HG03066 (cell line): Measurements from ENCODE around the gene HSD3B7.
"Not testable (repeated sequence)": the region's sequence is repeated elsewhere in the genome, so short reads cannot be mapped to it uniquely, and the experiment has no call there.

ENCODE experiments used
- ATAC-seq: cut with Tn5 transposase; IDR thresholded peaks from one replicate; pipeline ENCODE4 v1.9.1; 2021; ENCODE audit warnings: low read depth; ENCODE audit not compliant: unreplicated experiment

Gene HSD3B7

GRCh38 chr16:30998852-30999761 is 14.1 kb downstream of the HSD3B7 start:
- ATAC-seq: no peak

DNA sequence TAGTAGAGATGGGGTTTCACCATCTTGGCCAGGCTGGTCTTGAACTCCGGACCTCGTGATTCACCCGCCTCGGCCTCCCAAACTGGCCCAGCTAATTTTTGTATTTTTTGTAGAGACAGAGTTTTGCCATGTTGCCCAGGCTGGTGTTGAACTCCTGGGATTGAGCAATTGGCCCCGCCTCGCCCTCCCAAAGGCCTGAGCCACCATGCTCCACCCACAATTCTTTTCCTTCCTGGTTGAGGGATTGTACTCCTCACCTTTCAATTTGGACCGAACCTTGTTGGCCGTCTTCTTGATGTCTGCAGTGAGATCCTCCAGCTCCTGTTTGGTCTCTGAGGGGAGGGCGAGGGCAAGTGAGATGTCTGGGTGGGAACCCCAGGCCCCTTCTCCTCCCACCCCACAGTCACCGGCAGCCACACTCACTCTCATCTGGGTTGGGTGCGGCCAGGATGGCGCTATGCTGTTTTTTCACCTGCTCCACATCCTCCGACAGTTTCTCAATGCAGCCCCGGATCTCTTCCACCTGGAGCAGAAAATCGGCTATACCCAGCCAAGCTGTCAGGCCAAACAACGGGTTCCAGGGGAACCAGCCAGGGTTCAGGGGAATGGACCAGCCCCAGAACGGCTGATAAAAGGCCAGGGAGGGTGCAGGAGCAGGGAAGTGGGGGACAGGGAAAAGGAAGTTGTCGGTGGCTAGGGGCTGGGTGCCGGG is 15.8 kb downstream of the HSD3B7 start:
- ATAC-seq: no peak

GRCh38 chr16:31001507-31002249 is 16.7 kb downstream of the HSD3B7 start:
- ATAC-seq: no peak

DNA sequence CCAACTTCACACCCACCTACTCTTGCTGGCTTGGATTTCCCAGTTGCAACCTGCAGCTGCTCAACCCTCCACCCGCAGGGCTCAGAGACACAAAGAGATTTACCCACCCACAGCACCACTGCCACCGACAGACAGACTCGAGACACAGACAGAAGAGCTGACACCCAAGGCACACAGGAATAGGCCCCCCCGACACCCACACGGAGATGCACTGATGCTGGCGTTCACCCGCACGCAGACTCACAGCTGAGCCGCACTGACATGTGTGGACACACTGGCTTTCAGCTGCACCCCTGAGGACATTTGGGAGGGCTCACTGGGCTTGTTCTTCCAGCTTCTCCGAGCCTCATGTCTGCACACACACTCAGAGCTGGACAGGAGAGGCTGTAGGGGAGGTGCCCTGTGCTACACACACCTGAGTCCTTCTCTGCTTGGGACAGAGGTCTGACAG is 17.3 kb downstream of the HSD3B7 start:
- ATAC-seq: no peak

- no peak for ATAC-seq
Measured at GRCh38 chr16:31002862-31003341, 17.9 kb downstream of the HSD3B7 start.

GRCh38 chr16:31003744-31004143 is 18.7 kb downstream of the HSD3B7 start:
- no peak for ATAC-seq

DNA sequence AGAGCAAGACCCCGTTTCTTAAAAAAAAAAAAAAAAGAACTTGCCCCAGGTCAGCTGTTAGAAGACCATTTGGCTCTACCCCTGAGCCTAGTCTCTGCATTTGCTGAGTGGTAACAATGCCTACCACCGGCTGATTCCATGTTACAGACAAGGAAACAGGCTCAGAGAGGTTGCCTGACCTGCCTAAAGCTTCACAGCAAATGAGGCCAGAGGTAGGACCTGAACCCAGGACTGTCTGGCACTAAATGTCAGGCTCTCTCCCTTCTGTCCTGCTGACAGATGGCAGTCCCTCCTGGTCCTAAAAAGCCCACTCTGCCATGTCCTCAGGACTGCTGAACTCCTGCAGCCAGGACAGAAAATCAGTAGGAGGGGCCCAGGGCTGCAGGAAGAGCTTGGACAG is 19.7 kb downstream of the HSD3B7 start:
- ATAC-seq: no peak

DNA sequence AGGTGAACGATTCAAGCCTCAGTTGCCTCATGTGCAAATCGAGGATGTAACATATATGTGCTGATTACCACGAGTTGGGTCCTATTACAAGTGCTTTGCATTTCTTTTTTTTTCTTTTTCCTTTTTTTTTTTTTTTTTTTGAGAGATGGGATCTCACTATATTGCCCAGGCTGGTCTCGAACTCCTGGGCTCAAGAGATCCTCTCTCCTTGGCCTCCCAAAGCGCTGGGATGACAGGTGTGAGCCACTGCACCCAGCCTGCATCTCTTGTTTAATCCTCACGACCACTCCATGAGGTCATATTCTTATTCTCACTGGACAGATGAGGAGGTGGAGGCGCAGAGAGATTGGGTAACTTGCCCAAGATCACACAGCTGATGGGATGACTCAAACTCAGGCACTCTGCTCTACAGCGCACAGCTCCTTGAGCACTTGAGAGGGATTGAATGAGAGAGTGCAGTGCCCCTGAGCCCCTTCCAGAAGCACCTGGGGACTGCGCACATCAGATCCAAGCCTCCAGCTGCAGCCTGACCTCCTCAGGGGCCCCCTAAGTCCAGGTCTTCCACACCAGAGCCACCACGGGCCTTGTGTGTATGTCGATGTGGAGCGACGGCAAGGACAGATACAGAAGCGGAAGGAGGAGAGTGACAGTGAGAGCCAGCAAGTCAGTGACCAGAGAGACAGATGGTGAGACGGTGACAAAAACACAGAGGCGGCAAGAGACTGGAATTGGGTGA is 20.5 kb downstream of the HSD3B7 start:
- no peak for ATAC-seq

- no peak for ATAC-seq
Measured at GRCh38 chr16:31006086-31006385, 21.0 kb downstream of the HSD3B7 start.

DNA sequence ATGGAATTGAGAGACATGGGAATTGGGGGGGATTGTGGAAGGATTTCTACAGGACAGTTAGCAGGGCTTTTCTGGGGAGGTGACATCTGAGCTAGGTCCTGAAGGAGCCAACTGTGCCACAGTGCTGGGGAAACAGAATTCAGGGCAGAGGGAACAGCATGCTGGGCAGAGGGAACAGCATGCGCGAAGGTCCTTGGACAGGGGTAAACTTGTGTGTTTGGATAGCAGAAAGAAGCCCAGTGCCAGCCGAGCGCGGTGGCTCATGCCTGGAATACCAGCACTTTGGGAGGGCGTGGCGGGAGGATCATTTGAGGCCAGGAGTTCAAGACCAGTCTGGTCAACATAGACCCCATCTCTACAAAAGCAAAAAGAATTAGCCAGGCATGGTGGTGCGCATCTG is 21.6 kb downstream of the HSD3B7 start:
- no peak for ATAC-seq

DNA sequence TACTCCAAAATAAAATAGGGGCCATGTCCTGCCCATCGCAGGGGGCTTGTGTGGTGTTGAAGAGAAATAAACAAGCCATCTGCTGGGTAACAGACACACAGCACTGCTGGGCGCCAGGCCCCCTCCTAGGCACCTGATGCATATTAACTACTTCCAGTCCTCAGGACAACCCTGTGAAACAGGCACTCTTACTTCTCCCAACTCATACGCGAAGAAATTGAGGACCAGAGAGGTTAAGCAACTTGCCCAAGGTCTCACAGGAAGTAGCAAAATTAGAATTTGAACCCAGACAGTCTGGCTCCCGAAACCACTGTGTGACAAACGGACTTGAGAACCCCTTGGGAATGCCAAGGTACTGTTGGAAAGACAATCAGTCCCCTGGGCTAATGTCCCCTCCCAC is 22.7 kb downstream of the HSD3B7 start:
- no peak for ATAC-seq

GRCh38 chr16:31008149-31008548 is 23.1 kb downstream of the HSD3B7 start:
- ATAC-seq: no peak

GRCh38 chr16:31008551-31008950 is 23.5 kb downstream of the HSD3B7 start:
- ATAC-seq: no peak

DNA sequence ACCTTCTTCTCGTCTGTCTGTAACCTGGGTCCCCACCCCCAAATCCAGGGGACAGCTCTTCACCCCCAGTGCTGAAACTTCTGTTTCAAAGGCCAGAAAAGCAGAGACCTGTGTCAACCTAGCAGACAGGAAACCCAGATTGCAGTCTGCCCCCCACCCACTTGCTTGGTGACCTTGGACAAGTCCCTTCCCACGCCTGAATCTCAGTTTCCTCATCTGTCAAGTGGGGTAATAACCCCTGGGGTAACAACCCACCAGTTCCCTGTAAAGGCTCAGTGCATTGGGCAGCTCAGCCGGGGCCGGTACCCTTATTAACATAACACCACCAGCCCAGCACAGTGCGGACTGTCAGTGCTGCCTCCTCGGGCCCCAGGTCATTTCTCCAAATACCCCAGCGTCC is 24.1 kb downstream of the HSD3B7 start:
- ATAC-seq: no peak

- no peak for ATAC-seq
Measured at GRCh38 chr16:31009894-31010584, 25.0 kb downstream of the HSD3B7 start.

GRCh38 chr16:31010585-31011325 is 25.7 kb downstream of the HSD3B7 start, which contains the start of gene STX1B:
STX1B (minus strand) TSS chr16:31010638; CDS start chr16:31010396, 242 bp downstream.
- no peak for ATAC-seq

DNA sequence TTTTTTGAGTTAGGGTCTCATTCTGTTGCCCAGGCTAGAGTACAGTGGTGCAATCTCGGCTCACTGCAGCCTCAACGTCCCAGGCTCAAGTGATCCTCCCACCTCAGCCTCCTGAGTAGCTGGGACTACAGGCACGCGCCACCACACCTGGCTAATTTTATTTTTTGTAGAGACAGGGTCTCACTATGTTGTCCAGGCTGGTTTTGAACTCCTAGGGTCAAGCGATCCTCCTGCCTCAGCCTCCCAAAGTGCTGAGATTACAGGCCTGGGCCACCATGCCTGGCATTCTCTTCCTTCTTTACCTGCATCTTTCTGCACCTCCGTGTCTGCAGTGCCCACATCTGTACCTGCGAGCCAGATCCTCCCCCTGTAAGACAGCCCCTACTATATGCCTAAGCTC is 26.8 kb downstream of the HSD3B7 start:
- ATAC-seq: not testable (repeated sequence)

GRCh38 chr16:31013292-31013691 is 28.3 kb downstream of the HSD3B7 start:
- not testable (repeated sequence) for ATAC-seq

DNA sequence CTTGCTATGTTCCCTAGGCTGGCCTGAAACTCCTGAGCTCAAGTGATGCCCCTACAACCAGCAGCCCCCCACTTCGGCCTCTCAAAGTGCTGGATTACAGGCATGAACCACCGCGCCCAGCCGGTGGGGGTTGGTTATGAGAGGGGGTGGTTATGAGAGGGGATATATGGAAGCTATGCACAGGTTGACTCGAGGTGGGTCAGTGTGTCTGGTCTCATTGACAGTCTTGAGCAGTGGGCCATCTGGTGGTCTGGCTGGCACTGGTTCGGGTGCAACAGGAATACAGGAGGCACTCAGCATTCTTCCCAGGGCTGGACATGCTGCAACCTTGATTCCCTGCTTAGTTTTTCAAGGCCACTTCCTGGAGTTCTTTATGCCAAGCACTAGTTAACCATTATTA is 31.0 kb downstream of the HSD3B7 start:
- ATAC-seq: no peak
